LNCAP (cell line): ENCODE measurements around the gene KCNMA1.

Experiments
- CTCF ChIP-seq: fragments of 450-650 bp; IDR thresholded peaks from 2 replicates; pipeline ENCODE4 v1.5.1; 2017; ENCODE audit warnings: mild to moderate bottlenecking

The KCNMA1 gene

GRCh38 chr10:76981251-76981650, 656.4 kb downstream of the KCNMA1 start:
- no peak for TF ChIP-seq CTCF

- no peak for TF ChIP-seq CTCF
Observed at GRCh38 chr10:76977901-76978300, 659.7 kb downstream of the KCNMA1 start.

- no peak for TF ChIP-seq CTCF
Observed at GRCh38 chr10:76977046-76977445, 660.6 kb downstream of the KCNMA1 start.

- no peak for TF ChIP-seq CTCF
Observed at GRCh38 chr10:76976142-76976541, 661.5 kb downstream of the KCNMA1 start.

GRCh38 chr10:76975126-76975525, 662.5 kb downstream of the KCNMA1 start:
- no peak for TF ChIP-seq CTCF

GRCh38 chr10:76974017-76974691, 663.5 kb downstream of the KCNMA1 start:
- no peak for TF ChIP-seq CTCF

GRCh38 chr10:76973091-76974016, 664.3 kb downstream of the KCNMA1 start:
- no peak for TF ChIP-seq CTCF
